Thyroid gland (tissue), 4 donors: ENCODE measurements around the gene SPINT4. TPM values are rescaled to one million over a fixed set of nuclear protein-coding genes. Genes with fewer than 3 reads are reported as not detected.
"Not testable (repeated sequence)": the region's sequence is repeated elsewhere in the genome, so short reads cannot be mapped to it uniquely, and the experiment has no call there.

Experiments
- DNase-seq, 2 donors: peaks; one replicate each; pipeline ENCODE4 v3.0.0-alpha.2; 2019
- H3K27ac ChIP-seq, 3 donors: fragments of 200-600 bp; sonication (generic); 1 replicate in 2 of 3; 2 replicates in 1 of 3; pipeline ENCODE4 v1.5.1; 2016 to 2019; ENCODE audit warnings: mild to moderate bottlenecking in 1 of 3, moderate library complexity in 1 of 3
- H3K27me3 ChIP-seq: fragments of 200-600 bp; sonication (generic); one replicate; pipeline ENCODE4 v1.5.1; 2019
- H3K36me3 ChIP-seq, 2 donors: fragments of 200-600 bp; sonication (generic); one replicate each; pipeline ENCODE4 v1.5.1; 2016 to 2019
- H3K4me1 ChIP-seq, 2 donors: fragments of 200-600 bp; sonication (generic); one replicate each; pipeline ENCODE4 v1.5.1; 2017 to 2019
- H3K4me3 ChIP-seq, 3 donors: fragments of 200-600 bp; sonication (generic); replicated peaks in 1 of 3; 1 replicate in 2 of 3; 2 replicates in 1 of 3; pipeline ENCODE4 v1.5.1; 2016; ENCODE audit warnings: mild to moderate bottlenecking in 1 of 3
- H3K9me3 ChIP-seq: fragments of 200-600 bp; sonication (generic); one replicate; pipeline ENCODE4 v1.5.1; 2017
- POLR2A ChIP-seq, 2 donors: fragments of 450-650 bp; IDR thresholded peaks; one replicate each; pipeline ENCODE4 v1.6.1; 2017; ENCODE audit warnings: antibody characterized with exemption in 2 of 2, mild to moderate bottlenecking in 2 of 2, moderate library complexity in 1 of 2
- WGBS, 2 donors: methylation state at CpG; one replicate each; pipeline ENCODE4 v1.1.5; 2017; 5-methylcytosine and 5-hydroxymethylcytosine counted together
- intact Hi-C: fragments of 100-400 bp; cut with DNase I; formaldehyde crosslinking; loops from one replicate; pipeline ENCODE4 v1.15.1; 2023
- total RNA-seq, 4 donors: library from RNA; depleted of rRNA; stranded (reverse); fragments of >200 nt; gene quantifications; one replicate each; pipeline ENCODE4 v1.2.3, GENCODE V29; 2016
- TF ChIP-seq, protein P1 (sequence below), 6 experiments: fragments of 200-600 bp in 3 of 6; fragments of 450-650 bp in 3 of 6; sonication (generic) in 3 of 6; IDR thresholded peaks; one replicate each; pipeline ENCODE4 v1.5.1; 2016 to 2019; ENCODE audit warnings: antibody characterized with exemption in 6 of 6, mild to moderate bottlenecking in 2 of 6, inconsistent platforms in 1 of 6, moderate library complexity in 1 of 6

SPINT4 gene
- total RNA-seq, 4 donors from 2014 or later = not detected

DNA sequence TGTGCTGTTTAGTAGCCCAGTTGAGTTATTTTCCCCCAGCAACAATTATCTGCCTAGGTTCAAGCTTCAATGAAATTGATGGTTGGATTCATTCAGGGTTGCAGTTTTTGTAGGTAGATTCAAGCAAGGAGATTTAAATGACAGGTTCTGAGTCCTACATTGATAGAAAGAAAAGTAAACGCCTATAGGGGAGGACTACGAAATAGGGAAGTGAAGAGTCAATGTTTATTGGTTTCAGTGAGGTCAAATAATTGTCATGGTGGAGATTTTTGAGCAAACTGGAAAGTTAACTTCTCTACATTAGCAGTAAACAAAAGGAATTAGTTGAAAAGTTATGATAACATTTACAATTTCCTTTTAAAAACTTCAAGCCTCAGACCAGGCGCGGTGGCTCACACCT lies 21.0 kb upstream of the SPINT4 start:
- 83 to 86% methylated on average over 4 of the region's 4 CpGs for WGBS, 2 donors
- TF ChIP-seq, protein P1, sequence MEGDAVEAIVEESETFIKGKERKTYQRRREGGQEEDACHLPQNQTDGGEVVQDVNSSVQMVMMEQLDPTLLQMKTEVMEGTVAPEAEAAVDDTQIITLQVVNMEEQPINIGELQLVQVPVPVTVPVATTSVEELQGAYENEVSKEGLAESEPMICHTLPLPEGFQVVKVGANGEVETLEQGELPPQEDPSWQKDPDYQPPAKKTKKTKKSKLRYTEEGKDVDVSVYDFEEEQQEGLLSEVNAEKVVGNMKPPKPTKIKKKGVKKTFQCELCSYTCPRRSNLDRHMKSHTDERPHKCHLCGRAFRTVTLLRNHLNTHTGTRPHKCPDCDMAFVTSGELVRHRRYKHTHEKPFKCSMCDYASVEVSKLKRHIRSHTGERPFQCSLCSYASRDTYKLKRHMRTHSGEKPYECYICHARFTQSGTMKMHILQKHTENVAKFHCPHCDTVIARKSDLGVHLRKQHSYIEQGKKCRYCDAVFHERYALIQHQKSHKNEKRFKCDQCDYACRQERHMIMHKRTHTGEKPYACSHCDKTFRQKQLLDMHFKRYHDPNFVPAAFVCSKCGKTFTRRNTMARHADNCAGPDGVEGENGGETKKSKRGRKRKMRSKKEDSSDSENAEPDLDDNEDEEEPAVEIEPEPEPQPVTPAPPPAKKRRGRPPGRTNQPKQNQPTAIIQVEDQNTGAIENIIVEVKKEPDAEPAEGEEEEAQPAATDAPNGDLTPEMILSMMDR (IDR thresholded peaks at IDR 0.05) = no peak
- TF ChIP-seq POLR2A (IDR thresholded peaks at IDR 0.05) = no peak
- H3K4me3 ChIP-seq = no peak overlapping the region

DNA sequence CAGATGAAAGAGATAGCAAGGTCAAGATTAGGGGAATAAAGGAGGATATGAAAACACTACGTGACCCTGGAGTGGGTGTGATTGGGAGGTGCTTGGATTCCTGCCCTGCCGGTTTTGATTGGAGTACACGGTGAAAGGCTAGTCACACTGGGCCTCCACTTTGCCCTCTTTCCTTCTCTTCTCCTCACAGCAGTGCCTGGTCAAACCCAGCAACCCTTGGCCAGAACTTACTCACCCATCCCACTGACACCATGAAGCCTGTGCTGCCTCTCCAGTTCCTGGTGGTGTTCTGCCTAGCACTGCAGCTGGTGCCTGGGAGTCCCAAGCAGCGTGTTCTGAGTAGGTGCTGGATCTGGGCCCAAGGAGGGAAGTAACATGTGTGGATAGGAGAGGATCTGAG lies 20.3 kb upstream of the SPINT4 start, which contains the start of gene WFDC13:
TSS of gene WFDC13 (plus strand) at position 166 of the 400 bp plus-strand sequence. CDS start at position 252, 86 bp downstream.
- Histone ChIP-seq H3K4me1 (no peaks in the 10 kb centered on the region), H3K36me3 (no peaks in the 10 kb centered on the region), H3K9me3 (no peaks in the 10 kb centered on the region), H3K27ac (no peak within 1 kb of the TSS), H3K27me3 (no peaks in the 10 kb centered on the region), H3K4me3 (no peak within 1 kb of the TSS)
- DNase-seq = no peak
- no peak for TF ChIP-seq POLR2A (IDR thresholded peaks at IDR 0.05)
- TF ChIP-seq, protein P1 (IDR thresholded peaks at IDR 0.05) = no peak
- 64 to 66% methylated on average over 4 of the region's 4 CpGs for WGBS, 2 donors
- intact Hi-C loops = no loop called here

More for the DNA sequence above, 21.0 kb upstream of the SPINT4 start:
- H3K9me3 ChIP-seq = no peaks in the 10 kb centered on the region
- no peak overlapping the region for H3K27ac ChIP-seq
- H3K27me3 ChIP-seq = no peaks in the 10 kb centered on the region
- intact Hi-C loops = no loop called here
- no peaks in the 10 kb centered on the region for H3K4me1 ChIP-seq
- no peaks in the 10 kb centered on the region for H3K36me3 ChIP-seq
- DNase-seq = no peak

DNA sequence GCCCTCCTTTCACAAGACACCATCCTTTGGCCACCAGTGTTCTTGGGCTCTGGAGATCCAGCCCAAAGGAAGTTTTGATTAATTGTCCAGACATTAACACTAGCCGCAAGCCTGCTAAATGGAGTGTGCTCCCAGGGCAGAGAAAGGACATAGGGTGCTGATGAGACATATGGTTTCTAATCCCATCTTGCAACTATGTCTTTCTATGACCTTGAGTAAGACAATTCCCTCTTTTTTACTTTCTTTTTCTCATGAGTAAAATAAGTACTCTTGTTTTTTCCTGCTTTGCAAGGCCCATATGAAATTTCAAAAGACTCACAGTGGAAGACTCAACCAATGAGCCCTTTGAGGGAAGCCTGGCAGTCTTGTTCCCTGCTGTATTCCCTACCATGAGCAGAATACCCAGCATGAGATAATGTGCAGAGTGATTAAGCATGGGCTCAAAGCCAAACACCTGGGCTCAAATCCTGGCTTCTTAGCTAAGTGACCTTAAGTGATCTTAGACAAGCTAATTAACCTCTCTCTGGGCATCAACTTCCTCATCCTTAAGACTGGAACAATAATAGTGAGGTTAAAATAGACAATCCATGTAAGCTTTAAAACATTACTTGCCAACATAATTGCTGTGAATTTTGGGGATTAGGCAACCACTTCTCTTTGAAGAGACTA lies 17.0 kb upstream of the SPINT4 start, which contains the start of gene WFDC10B:
TSS of gene WFDC10B (minus strand) at position 51 of the 669 bp plus-strand sequence. CDS start 19,027 bp downstream, outside the sequence.
- no peak for TF ChIP-seq POLR2A (IDR thresholded peaks at IDR 0.05)
- TF ChIP-seq, protein P1 (IDR thresholded peaks at IDR 0.05) = no peak
- Histone ChIP-seq H3K27me3 (no peaks in the 10 kb centered on the region), H3K9me3 (no peaks in the 10 kb centered on the region), H3K4me1 (no peaks in the 10 kb centered on the region), H3K4me3 (no peak within 1 kb of the TSS), H3K27ac (no peak within 1 kb of the TSS), H3K36me3 (no peaks in the 10 kb centered on the region)
- 79% methylated on average over 1 of the region's 1 CpG for WGBS, 2 donors
- intact Hi-C loops = no loop called here
- DNase-seq = no peak

DNA sequence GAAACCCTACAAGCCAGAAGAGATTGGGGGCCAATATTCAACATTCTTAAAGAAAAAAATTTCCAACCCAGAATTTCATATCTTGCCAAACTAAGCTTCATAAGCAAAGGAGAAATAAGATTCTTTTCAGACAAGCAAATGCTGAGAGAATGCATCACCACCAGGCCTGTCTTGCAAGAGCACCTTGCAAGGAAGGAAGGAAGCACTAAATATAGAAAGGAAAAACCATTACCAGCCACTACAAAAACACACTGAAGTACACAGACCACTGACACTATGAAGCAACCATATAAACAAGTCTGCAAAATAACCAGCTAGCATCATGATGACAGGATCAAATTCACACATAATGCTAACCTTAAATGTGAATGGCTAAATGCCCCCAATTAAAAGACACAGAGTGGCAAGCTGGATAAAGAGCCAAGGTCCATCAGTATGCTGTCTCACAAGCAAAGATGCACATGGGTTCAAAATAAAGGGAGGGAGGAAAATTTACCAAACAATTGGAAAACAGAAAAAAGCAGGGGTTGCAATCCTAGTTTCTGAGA lies 5.9 kb upstream of the SPINT4 start:
- intact Hi-C loops, H3K27ac ChIP-seq, H3K9me3 ChIP-seq, DNase-seq, H3K36me3 ChIP-seq, H3K4me3 ChIP-seq, H3K4me1 ChIP-seq, H3K27me3 ChIP-seq: not testable (repeated sequence)

DNA sequence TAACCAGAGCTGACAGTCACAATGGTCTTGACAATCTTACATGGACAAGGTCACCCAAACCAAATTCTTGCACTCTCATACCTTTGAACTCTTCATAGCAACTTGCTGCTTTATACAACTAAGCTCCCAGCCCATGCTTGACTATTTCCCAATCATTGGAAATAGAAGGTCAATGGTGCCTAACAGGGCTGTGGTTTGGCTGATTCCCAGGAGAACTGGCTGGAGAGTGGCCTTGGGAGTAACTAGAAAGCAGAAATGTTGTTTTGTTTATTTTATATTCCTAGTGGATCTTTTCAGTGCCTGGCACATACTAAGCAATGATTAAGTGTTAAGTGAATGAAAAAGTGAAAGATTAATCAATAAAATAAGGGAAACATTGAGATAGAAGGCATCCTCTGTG lies 3.0 kb downstream of the SPINT4 start:
- no peaks in the 10 kb centered on the region for H3K9me3 ChIP-seq
- TF ChIP-seq, protein P1 (IDR thresholded peaks at IDR 0.05) = no peak
- no peak for TF ChIP-seq POLR2A (IDR thresholded peaks at IDR 0.05)
- H3K4me3 ChIP-seq = no peak overlapping the region
- intact Hi-C loops = no loop called here
- H3K4me1 ChIP-seq = no peaks in the 10 kb centered on the region
- DNase-seq = no peak
- H3K27me3 ChIP-seq = no peaks in the 10 kb centered on the region
- H3K27ac ChIP-seq = no peak overlapping the region
- H3K36me3 ChIP-seq = no peaks in the 10 kb centered on the region
